GM21447 (cell line): ENCODE data around the gene CRIP2.

Experiments
- ATAC-seq: cut with Tn5 transposase; IDR thresholded peaks from one replicate; pipeline ENCODE4 v1.9.1; 2021; ENCODE audit not compliant: unreplicated experiment

Gene CRIP2

DNA sequence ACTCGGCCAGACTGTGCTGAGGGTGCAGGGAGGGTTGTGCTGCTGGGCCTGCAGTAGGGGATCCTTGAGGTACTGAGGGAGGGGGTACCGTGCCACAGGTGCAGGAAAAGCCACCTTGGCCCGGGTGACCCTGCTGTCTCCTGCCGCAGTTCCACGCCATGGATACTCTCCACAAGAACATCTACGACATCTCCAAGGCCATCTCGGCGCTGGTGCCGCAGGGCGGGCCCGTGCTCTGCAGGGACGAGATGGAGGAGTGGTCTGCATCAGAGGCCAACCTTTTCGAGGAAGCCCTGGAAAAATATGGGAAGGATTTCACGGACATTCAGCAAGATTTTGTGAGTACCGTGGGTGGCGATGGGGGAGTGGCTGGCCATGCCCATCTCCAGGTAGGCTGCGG lies 14.0 kb upstream of the CRIP2 start:
- ATAC-seq: no peak

DNA sequence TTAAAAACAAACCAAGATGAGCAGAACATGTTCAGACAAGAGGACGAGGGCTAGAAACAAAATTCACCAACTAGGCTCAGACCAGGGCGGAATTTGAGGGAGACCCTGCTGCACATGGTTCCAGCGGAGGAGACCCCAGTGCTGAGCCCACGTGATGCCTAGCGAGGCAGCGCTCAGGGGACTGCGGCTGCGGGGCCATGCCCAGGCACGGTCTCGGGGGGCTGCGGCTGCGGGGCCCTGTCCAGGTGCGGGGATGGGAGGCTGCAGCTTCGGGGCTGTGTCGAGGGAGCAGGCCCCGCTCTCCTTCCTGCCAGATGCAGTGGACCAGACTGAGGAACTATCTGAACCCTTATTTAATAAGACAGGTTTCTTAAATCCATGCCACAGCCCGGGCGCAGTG lies 12.7 kb upstream of the CRIP2 start:
- ATAC-seq: no peak

DNA sequence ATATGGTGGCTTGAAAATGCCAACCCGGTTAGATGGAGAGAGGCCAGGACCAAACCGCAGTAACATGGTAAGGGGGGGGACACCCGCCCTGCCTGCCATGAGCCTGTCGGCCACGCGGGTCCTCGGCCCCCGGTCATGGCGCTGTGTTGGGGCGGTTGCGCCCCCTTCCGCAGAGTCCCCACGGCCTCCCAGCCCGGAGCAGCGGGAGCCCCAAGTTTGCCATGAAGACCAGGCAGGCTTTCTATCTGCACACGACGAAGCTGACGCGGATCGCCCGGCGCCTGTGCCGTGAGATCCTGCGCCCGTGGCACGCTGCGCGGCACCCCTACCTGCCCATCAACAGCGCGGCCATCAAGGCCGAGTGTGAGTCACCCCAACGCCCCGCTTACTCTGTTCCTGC lies 10.1 kb upstream of the CRIP2 start:
- ATAC-seq: no peak

- no peak for ATAC-seq
Measured at GRCh38 chr14:105465209-105466031, 9.2 kb upstream of the CRIP2 start.

GRCh38 chr14:105466531-105467248 lies 7.9 kb upstream of the CRIP2 start:
- ATAC-seq: no peak

DNA sequence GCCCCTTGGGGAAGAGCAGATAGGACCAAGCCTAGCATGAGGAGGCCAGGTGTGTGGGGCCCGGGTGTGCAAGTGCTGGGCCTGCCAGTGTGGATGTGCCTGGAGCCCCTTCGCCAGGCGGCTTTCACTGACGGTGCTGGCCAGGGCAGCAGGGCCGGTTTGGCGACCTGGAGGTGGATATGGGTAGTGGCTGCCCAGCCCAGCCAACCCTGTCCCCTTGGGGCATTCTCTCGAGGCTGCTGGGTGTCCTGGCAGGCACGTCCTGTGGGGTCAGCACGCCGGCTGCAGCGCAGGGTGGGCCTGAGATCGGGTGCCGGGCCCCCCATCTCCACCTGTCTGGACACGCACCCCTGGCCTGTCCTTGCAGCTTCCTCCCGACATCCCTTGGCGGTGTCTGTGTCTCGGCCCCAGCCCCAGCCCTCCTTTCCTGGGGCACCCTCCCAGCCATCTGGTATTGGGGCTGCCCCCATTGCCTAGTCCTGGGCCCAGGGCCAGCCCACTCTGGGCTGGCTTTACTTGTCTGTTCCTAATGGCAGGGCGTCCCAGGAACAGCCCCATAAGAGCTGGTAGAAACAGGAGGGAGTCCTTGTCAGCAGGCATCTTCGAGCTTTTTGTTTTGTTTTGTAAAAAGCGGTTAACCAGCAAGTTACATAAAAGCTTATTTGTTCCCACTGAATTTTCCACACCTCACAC lies 7.2 kb upstream of the CRIP2 start:
- no peak for ATAC-seq

- ATAC-seq: no peak
Measured at GRCh38 chr14:105467942-105468471, 6.6 kb upstream of the CRIP2 start.

- no peak for ATAC-seq
Measured at GRCh38 chr14:105468621-105469241, 5.9 kb upstream of the CRIP2 start.

DNA sequence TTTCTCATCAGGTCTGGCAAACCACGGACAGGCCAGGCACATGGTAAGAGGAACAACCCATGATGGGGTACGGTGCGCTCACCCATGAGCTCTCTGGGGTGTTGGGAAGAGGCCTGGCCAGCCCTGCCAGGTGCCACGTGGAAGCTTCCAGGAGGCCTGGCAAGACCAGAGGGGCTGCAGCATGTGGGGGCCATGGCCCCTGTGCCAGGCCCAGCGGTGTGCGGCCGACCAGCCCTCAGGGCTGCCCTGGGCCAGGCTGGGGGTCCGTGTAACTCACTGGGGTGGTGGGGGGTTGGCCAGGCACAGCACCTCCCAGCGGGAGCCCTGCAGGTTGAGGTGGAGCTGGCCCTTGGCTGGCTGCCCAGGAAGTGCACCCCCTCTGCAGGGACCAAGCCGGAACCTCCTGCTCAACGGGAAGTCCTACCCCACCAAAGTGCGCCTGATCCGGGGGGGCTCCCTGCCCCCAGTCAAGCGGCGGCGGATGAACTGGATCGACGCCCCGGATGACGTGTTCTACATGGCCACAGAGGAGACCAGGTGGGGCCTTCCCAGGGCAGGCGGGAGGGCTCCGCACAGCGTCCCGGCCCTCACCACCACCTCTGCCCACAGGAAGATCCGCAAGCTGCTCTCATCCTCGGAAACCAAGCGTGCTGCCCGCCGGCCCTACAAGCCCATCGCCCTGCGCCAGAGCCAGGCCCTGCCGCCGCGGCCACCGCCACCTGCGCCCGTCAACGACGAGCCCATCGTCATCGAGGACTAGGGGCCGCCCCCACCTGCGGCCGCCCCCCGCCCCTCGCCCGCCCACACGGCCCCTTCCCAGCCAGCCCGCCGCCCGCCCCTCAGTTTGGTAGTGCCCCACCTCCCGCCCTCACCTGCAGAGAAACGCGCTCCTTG lies 4.9 kb upstream of the CRIP2 start:
- ATAC-seq: no peak

DNA sequence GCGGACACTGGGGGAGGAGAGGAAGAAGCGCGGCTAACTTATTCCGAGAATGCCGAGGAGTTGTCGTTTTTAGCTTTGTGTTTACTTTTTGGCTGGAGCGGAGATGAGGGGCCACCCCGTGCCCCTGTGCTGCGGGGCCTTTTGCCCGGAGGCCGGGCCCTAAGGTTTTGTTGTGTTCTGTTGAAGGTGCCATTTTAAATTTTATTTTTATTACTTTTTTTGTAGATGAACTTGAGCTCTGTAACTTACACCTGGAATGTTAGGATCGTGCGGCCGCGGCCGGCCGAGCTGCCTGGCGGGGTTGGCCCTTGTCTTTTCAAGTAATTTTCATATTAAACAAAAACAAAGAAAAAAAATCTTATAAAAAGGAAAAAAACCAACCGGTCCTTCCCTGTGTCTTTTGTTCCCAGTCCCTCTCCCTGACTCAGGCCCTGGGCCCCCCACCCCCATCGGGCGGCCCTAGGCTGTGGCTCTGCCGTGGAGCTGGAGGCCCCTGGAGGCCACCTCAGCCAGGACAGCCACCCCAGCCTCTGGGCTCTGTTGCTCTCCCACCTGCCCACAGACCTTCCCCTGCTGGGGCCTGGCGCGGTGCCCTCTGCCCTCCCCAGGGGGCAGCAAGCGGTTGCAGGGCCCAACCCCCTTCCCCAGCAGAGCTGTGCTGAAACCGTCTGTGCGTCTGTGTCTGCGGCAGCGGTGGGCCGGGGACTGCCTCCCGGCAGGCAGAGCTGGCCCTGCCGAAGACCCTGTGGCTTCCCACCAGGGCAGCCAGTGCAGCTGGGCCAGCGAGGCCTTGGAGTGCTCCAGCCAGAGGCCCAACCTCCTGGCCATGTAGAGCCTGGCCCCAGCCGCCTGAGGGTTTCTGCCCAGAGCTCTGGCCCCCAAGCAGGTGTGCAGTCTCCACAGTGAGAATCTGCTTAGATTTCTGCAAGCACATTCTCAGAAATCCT lies 4.0 kb upstream of the CRIP2 start:
- no peak for ATAC-seq

GRCh38 chr14:105471297-105471821 lies 3.3 kb upstream of the CRIP2 start:
- no peak for ATAC-seq

DNA sequence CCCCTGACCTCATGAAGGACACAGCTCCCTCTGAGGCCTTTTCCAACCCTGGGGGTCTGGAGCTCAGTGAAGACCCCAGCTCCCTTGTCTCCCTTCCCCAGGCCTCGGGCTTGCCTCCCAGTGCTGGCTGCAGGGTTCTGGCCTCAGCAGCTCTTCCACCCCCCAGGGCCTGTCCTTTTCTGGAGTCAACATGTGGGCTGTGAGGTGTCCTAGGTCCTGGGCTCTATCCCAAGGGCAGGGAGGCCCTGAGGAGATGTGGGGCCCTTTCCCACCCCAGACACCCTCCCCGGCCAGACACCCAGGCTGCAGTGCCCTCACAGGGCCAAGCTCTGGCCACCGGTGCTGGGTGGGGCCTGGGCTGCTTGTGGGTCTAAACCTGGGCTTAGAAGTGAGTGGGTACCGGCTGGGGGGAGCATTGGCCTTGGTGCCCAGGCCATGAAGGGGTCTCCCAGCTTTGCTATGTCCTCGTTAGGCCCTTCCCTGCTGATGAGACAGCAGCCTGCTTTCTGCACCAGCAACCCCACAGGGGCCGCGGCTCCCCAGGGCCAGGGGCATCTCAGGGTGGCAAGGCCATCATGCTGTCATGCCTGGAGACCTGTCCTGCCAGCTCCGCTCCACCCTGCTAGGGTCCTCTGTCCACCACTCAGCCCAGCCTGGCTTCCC lies 2.7 kb upstream of the CRIP2 start:
- no peak for ATAC-seq

- no peak for ATAC-seq
Measured at GRCh38 chr14:105472486-105472991, 2.1 kb upstream of the CRIP2 start.

DNA sequence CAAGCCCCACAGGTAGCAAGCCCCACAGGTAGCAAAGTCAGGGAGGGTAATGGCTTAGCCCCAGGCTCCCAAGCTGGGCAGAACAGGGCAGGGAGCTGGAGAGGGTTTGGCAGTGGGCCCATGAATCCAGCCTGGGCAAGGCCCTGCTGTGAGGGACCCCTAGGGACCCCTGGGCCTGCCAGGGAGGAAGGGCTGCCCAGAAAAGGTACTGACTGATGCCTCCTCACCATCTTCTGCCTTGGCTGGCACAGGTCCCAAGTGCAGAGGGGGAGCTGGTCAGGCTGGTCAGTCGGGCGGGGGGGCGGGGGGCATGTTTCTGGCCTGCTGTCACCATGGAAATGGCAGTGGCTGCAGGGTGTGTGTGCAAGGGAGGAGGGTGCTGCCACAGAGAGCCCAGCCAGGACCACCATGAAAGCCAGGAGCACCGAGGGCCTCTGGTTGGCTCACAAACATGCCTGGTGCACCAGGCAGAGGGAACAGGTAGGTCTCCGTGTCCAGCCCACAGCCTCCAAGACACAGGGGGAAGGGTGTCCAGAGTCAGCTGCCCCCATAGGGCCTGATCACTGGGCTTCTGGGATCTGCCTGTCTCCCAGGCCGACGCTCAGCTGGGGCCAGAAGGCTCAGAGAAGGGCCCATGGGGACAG lies 1.5 kb upstream of the CRIP2 start:
- ATAC-seq: no peak

DNA sequence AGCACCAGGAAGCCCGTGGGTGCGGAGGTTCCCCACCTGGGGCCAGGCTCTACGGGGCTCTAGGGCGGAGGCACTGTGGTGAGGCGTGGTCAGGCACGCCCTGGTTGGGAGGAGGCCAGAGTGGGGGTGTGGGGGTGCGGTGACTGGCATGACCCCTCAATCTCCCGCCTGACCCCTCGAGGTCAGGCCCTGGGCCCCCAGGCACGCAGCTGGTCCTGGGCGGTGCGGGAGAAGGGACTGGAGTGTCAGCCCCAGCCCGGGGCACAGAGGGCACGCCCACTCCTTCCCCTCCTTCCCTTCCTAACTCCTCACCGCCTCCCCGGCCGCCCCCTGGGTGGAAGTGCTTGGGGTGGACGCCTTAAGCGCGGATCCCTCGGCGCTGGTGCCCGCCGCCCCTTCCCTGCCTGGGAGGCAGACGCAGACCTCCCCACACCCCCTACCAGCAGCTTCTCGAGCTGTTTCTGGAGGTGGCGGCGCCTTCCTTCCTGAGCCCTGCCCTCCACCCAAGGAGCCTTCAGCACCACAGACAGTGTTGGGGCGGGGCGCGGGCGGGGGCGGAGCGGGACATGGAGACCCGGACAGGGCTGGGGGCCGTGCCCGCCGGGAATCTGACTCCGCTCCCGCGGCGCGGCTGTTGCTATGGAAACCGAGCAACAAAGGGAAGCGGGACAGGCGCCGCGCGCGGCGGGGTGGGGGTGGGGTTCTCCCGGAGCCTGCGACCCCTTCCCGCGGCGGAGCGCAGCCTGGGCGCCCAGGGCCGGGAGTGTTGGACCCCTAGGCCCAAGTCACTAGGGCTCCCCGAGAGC lies 741 bp upstream of the CRIP2 start:
- ATAC-seq: no peak

GRCh38 chr14:105475269-105476096 lies 862 bp downstream of the CRIP2 start:
- no peak for ATAC-seq
